NCI-H2227 (cell line): ENCODE data around the gene METTL13.
A peak's percentile ranks its signal among the peaks of the same experiment; 100 is the strongest.

ENCODE experiments used
- DNase-seq: peaks from one replicate; lab custom pipeline; 2025; ENCODE audit not compliant: unreplicated experiment; lab: John Stamatoyannopoulos, UW

METTL13 gene

DNA sequence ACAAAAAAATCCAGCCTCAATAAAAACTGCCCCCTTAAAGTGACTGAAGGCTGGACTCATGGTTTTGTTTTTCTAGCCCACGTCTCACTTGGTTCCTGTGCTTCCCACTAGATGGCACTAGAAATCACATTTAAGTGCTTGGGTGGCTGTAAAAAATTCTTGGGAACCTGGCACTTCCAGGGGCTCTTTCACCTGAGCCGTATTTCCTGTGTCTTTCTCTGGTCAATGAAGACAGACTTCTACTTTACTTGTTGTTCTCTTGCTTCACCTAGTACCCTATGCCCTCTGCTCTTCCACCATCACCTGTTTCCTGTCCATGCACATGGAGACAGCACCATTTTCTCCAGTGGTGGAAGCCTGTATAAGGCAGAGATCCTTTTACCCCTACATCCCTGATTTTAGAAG lies 20.0 kb downstream of the METTL13 start:
- peak; percentile 72 for DNase-seq

DNA sequence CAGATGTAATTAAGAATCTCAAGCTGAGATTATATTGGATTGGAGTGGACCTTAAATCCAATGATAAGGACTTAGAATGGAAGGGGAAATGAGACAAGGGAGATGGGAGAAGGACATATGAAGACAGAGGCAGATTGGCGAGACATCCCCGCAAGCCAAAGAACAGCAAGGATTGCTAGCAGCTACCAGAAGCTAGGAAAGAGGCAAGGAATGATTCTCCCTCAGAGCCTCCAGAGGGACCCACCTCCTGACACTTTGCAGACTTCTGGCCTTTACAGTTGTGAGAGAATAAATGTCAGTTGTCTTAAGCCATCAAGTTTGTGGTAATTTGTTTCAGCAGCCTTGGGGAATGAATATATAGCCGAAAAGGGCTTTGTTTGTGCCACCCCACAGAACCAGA lies 20.7 kb downstream of the METTL13 start:
- no peak for DNase-seq

DNA sequence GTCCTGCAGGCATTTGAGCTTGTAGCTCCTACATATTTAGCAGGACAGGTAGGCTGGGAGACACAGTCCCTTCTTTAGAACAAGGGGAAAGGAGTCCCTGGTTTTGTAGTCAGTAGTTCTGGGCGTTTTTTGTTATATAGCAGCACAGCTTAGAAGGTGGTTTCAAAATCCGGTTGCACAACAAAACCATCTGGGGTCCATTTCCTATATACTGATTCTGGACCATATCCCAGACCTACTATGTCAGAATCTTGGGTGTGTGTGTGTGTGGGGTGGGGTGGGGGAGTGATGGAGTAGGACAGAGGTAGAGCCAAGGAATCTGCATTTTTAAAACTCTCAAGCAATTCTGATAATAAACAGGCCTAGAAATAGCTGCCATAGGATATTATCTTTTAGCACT lies 21.6 kb downstream of the METTL13 start:
- DNase-seq: no peak

DNA sequence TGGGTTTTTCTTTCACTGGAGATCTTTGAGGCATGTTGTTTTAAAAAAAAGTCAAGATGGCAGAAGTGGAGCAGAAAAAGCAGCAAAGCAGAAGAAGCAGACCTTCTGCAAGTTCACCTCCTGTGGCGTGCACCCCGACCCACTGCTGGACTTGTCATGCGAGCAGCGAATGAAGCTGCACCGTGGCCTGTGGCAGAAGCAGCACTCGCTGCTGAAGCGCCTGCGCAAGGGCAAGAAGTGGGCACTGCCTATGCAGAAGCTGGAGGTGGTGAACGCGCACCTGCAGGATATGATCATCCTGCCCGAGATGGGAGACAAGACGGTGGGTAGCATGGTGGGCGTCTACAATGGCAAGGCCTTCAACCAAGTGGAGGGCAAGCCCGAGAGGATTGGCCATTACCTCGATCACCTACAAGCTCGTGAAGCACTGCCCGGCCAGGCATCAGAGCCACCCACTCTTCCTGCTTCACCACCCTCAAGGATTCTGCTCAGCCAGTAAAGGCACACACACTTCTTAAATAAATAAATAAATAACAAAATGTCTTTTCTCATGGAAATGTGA lies 22.1 kb downstream of the METTL13 start:
- no peak for DNase-seq

DNA sequence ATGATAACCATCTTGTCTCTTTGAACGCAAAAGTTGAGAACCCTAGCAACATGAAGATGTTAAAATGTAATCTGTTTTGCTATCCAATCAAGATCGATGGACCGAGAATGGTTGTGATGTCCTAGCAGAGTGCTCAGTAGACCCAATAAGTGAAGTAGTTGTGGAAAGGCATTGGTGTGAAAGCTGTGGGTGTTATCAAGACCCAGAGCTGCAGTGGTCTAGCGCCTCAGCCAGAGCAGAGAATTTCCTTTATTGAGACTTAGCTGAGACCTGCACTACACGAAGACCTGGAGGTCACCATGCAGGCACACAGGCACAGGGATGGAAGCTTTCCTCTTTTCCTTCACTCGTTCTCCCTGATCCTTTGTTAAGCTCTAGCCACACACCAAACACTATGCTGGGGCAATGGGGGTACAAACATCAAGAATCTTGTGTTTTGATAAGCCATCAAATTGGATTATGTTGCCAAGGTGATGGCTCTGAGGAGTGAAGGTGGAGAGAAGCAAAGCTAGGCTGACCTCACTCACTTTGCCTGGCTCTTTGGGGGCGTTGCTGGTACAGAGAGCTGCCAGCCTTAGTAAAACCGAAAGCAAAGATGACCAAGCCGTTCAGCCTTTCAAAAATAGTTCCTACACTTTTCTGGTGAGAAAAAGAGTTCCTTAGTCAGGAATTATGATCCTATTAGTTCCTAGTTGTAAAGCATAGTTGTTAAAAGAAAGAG lies 24.1 kb downstream of the METTL13 start:
- peak; percentile 17 for DNase-seq

DNA sequence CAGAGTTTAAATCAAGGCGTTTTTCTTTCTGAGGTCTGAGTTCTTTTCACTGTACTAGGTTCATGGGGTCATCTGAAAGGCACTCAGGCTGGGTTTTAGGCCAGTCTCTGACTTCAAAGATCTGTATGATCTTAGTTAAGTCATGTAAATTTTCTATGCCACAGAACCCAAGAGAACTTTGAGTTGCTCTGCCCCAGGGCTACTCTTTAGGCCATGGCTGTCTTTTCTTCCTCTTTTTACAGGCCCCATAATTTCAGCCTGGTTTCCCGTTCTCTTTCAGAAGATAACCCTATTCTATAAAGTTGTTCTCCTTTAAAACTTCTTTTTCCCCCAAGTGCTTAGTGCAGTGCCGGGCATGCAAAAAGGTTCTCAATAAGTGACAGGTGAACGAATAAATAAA lies 26.1 kb downstream of the METTL13 start:
- no peak for DNase-seq

DNA sequence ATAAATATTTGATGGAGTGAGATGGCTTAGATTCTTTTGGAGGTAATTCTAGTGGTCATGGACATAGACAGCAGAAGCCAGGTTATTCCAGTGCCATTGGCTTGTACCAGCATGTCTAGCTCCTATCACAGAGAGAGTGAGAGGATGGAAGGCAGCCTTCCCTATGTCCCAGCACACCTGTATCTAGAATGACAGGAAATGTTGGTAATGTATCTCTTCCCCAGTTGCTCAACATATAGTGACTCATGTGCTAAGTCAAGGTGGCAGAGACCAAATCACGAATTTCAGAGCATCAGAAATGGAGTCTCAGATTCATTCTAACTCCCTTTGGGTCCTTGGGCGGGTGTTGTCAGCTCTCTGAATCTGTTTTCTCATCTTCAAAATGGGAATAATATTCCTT lies 28.4 kb downstream of the METTL13 start:
- no peak for DNase-seq

DNA sequence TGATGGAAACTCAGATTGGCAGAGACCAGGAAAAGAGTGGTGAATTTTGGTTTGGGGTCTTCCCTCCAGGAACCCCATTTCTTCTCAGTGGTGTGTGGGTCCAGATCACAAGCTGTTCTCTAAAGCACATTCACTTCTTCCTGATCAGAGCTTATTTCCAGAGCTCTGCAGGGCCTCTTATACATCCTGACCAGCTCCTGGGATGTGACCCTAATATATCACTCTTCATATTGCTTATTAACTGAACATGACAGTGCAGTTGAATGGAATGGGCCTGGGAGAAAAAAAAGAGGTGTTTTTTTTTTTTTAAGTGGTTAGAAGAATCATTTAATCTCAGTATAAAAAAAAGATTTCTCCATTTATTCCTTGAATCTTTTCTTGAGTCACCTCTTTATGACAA lies 30.2 kb downstream of the METTL13 start:
- DNase-seq: no peak

DNA sequence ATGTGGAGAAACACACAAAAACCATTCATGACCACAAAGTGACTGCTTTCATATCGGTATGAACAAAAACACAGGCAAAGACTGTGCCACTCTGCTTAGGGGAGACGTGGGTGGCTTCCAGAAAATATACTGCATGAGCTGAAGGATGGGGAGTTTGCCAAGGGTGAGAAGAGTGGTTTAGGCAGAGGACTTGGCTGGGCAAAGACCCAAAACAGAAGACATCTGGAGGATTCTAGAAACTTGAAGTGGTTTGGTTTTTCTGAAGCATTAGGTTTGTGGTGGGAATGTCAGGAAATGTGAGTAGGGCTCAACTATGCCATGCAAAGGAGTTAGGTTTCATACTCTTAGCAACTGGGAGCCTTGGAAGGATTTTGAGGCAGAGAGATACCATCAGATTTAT lies 33.2 kb downstream of the METTL13 start:
- DNase-seq: no peak

DNA sequence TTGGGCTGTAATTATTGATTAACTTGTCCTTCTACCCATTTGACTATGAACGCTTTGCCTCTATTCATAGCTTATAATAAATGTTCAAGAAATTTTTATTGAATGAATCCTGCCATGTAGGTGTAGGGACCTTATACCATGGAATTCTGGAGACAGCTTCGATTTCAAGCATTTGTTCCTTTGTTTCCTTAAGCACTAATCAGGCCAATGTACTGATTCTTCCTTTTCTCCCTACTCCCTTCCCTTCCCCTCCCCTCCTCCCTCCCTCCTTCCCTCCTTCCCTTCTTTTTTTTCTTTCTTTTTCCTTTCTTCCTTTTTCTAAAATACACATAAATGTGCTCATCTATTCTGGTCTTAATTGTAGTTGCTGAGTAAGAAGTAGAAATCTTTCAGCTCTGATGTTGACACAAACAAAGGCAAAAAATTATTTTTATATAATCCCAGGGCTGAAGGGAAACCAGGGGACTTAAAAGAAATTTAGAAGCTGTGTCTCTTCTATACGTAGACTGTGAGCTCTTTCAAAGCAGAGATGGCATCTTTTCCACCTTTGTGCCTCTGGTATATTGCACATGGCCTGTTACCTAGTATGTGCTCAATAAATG lies 34.9 kb downstream of the METTL13 start:
- no peak for DNase-seq

DNA sequence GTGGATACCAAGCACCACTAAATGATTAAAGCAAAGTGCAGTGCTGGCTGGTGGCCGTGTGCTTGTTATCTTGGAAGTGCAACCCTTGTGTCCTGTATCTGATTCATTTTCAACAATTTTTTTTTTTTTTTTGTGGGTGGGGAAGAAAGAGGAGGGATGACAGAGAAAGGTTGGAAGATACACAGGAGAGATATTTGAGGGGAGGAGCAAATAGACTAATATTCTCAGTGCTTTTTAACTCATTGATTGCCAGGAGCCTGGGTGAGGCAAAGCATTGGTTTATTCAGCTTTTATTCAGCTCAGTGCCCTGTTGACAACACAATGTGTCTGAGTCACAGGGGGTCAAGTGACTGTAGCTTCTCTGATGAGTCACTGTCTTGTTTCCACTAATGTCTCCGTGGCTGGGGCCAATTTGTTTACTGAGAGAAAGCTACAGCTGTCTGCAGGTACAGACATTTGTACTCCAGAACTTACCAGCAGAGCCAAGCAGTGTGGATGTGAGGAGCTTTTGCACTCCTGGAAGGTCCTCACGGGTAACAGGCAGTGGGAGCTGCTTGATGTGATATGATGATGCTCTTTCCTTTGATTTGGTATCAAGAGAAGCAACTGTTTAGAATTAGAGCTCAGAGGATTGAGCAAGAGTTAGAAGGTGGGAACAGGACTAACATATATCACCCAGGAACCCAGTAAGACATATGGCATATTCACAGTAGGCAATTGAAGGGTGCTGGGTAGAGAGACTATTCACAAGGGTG lies 36.2 kb downstream of the METTL13 start:
- peak; percentile 22 for DNase-seq

DNA sequence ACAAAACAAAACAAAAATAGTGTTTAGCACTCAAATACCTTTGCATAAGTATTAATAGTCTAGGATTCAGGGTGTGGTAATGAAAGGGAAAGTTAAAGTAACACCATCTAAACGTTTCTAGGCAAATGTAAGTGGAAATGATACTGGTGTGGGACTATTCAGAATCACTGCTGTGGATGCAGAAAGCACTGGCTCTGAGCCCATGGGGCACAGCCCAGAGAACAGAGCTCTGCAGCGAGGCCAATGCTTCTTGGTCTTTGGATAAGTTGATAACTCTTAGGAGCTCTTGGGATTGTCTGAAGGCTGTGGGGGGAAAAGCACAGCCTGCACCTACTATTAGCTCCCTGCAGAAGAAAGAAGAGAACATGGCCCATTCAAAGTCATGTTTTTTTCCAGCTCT lies 38.5 kb downstream of the METTL13 start:
- DNase-seq: no peak

DNA sequence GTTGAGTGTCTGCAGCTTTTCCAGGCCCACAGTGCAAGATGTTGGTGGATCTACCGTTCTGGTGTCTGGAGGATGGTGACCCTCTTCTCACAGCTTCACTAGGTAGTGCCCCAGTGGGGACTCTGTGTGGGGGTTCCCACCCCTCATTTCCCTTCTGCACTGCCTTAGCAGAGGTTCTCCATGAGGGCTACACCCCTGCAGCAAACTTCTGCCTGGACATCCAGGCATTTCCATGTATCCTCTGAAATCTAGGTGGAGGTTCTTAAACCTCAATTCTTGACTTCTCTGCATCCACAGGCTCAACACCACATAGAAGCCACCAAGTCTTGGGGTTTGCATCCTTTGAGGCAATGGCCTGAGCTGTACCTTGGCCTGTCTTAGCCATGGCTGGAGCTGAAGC lies 45.5 kb downstream of the METTL13 start:
- DNase-seq: no peak

DNA sequence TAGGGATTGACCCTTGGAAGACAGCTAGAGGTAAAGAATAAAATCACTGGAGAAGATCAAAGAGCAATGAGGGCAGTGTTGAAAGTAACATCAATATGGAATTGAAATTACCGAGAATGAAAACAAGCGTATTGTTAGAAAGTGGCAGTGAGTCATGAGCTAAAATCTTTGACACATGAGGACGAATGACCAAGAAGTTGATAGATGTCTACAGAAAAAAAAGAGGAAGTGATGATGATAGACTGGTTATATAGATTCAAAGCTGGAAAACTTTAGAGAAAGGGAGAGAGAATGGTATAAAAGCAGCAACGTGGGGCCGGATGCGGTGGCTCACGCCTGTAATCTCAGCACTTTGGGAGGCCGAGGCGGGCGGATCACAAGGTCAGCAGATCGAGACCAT lies 47.3 kb downstream of the METTL13 start:
- DNase-seq: no peak

DNA sequence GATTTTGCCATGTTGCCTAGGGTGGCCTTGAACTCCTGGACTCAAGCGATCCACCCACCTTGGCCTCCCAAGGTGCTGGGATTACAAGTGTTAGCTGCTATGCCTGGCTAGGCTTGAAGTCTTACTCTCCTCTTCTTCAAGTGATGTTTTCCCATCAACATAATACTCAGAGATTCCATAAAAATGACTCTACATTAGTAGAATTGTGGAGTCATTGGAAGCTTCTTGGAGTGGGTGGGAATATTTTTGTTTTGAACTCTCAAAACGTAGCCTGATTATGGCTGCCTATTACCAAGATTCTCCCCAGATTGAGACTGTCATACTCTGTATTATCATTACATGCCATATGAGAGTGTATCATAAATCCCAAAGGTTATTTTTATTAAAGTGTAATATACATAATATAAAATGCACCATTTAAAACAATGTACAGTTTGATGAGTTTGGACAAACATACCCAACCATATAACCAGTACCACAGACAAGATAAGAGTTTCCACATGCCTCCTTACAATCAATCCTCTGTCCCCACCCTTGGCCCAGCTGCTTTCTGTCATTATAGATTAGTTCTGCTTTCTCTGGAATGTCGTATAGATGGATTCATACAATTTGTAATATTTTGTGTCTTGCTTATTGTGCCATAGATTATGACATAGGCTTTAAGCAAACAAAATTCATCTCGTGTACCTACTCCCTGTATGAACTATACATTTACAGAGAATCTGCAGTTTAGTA lies 51.8 kb downstream of the METTL13 start:
- DNase-seq: no peak

DNA sequence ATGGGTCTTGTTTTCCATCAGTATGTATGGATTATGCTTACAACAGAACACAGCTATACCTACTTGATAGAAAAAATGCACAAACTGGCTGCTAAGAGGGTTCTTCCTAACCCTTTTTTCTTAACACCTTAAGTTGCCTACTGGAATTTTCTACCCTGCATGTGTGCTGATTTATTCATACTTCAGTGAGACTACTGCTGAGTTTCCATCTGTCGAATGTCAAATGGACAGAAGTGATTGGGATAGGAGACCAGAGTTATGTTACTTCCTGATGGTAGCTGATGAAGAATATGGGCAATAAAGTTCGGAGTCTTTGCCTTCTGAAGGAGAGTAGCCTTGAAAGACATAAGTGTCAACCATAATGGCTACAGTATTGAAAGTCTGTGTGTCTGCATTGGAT lies 53.4 kb downstream of the METTL13 start:
- DNase-seq: no peak

DNA sequence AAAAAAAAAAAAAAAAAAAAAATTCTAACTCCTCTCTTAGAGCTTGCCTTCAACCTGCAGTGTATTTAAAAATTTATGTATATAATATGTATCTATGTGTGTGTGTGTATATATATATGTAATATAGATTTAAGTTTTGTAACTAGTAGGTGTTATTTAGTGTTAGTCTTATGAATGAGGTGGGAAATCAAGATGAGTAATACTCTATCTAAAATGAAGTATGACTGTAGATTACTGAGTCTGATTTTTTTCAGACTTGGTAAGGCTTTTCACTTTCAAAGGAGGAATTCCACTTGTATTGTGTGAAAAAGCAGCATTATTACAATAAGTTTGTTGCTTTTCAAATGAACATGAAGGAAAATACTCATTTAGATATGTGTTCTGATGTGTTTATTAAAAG lies 54.4 kb downstream of the METTL13 start:
- no peak for DNase-seq

DNA sequence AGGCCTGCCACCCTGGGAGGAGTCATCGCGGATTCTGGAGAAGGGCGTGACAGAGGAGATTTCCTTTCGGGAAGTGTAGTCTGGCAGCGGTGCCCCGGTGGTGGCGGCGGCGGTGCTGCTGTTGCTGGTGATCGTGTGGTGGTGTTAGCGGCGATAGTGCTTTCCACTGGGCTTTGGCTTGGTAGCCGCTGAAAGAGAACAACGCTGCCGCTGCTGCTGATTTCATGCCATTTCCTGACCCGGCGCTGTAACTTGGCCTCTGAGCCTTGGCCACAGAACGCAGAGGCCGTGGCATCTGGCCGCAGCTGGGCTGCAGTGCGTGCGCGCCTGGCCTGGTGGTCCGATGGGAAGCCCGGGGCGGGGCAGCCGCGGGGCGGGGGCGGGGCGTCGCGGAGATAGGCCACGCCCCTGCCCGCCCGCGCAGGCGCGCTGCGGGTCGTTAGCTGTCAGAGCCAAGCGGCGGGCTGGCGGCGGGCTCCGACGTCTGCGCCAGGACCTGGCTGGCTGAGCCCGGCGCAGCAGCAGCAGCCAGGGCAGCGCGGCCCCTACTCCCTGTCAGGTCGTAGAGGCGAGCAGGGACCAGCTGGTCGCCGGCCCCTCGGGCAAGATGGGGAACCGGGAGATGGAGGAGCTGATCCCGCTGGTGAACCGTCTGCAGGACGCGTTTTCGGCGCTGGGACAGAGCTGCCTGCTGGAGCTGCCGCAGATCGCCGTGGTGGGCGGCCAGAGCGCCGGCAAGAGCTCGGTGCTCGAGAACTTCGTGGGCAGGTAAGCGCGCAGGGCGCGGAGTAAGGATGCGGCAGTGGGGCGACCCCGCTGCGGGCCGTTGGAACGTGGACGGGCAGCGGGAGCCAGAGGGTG lies 59.8 kb downstream of the METTL13 start, which contains the start of gene DNM3:
TSS of gene DNM3 (plus strand) at position 449 of the 861 bp plus-strand sequence. CDS start at position 608, 159 bp downstream.
- DNase-seq: peak; percentile 81

DNA sequence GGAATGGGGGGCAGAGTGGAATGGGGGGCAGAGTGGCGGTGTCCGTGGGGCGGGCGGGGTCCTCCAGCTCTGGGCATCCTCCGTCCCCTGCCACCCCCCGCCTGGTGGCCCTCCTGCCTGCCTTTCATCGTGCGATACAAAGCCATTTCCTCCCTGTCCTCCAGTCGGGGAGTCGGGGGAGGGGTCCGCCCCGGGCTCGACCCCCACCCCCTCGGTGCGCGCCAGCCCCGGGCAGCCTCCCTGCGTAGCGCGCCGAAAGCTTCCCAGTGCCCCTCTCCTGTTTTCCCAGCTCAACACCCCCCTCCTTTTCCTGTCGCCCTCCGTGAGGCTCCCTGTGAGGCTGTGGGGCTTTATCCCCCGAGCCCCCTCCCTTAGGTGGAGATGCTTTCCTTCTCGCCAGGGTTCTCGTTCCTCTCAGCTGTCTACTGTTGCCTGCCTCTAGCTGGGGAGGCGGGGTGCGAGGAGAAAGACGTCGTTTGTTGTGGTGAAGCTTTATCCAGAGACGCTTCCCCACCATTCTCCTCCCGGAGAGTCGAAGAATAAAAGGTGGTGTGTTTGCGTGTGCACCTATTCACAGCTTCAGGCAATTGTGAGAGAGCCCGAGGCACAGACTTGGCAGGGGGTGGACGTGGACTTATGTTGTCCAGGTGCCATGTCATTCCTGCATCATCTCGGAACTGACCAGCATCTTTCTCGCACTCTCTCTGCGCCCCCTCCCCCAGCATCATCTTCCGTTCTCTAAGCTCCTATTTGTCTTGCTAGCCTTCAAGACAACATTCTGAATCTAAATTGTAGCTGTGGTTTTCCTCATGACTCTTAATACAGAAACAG lies 60.7 kb downstream of the METTL13 start:
- DNase-seq: peak; percentile 23
